Measurements from ENCODE around the gene MSH5. TPM values are rescaled to one million over a fixed set of nuclear protein-coding genes. Genes with fewer than 3 reads are reported as not detected.
A peak's percentile ranks its signal among the peaks of the same experiment; 100 is the strongest.

MSH5 gene
- total RNA-seq, 1 experiment from 2014 or later: 10.8 TPM

GRCh38 chr6:31760790-31761189 is 21.0 kb downstream of the MSH5 start:
- no peak for DNase-seq (ENCODE audit: low spot score)

DNA sequence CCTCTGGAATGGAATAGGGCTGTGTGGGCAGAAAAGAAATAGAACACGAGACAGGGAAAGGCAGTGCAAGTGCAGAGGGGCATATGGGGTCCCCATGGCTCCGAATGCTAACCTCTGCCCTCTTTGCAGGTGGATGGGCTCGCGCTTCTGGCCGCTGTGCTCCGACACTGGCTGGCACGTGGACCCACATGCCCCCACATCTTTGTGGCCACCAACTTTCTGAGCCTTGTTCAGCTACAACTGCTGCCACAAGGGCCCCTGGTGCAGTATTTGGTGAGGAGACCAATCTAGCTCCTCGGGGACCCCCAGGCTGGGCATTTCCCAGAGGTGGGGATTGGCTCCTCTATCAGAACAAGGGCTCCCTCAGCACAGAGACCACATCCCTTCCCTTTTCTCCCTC is 21.5 kb downstream of the MSH5 start:
- DNase-seq (ENCODE audit: low spot score): no peak

GRCh38 chr6:31762356-31762755 is 22.6 kb downstream of the MSH5 start, which contains the start of gene SAPCD1:
Gene SAPCD1 (plus strand): TSS chr6:31762656. CDS start chr6:31763055, 399 bp downstream.
- no peak for DNase-seq (ENCODE audit: low spot score)

DNA sequence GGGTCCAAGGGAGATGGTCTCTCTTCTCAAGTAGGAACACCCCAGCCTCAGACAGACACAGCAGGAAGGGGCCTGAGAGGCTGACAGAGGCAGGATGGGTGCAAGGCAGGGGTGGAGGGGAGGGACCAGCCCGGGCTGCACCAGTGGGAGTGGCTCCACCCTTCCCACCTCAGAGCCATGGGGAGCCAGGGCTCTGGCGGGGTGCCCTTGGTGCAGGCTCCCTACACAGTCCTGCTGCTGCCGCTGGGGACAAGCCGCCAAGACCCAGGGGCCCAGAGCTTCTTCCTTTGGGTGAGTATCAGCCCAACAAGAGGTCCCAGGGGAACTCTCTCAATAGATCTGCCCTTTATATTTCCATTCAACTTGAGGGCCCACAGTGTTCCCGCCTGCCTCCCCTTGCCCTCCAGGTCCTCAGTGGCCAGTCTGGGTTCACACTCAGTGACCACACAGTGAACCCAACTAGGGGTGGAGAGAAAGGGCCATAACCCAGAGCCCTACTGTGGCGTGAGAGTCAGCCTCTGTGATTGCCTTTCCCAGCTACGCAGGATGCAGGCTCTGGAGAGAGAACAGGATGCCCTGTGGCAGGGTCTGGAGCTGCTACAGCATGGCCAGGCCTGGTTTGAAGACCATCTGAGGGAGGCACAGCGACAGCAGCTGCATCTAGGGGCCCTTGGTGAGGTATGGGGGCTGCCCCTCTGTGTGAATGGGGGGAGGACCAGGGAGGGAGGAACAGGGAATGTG is 23.2 kb downstream of the MSH5 start:
- no peak for DNase-seq (ENCODE audit: low spot score)

GRCh38 chr6:31763619-31763940 is 23.8 kb downstream of the MSH5 start:
- DNase-seq (ENCODE audit: low spot score): no peak

GRCh38 chr6:31764198-31764597 is 24.4 kb downstream of the MSH5 start:
- DNase-seq (ENCODE audit: low spot score): no peak

GRCh38 chr6:31765559-31765909 is 25.7 kb downstream of the MSH5 start:
- DNase-seq (ENCODE audit: low spot score): no peak

DNA sequence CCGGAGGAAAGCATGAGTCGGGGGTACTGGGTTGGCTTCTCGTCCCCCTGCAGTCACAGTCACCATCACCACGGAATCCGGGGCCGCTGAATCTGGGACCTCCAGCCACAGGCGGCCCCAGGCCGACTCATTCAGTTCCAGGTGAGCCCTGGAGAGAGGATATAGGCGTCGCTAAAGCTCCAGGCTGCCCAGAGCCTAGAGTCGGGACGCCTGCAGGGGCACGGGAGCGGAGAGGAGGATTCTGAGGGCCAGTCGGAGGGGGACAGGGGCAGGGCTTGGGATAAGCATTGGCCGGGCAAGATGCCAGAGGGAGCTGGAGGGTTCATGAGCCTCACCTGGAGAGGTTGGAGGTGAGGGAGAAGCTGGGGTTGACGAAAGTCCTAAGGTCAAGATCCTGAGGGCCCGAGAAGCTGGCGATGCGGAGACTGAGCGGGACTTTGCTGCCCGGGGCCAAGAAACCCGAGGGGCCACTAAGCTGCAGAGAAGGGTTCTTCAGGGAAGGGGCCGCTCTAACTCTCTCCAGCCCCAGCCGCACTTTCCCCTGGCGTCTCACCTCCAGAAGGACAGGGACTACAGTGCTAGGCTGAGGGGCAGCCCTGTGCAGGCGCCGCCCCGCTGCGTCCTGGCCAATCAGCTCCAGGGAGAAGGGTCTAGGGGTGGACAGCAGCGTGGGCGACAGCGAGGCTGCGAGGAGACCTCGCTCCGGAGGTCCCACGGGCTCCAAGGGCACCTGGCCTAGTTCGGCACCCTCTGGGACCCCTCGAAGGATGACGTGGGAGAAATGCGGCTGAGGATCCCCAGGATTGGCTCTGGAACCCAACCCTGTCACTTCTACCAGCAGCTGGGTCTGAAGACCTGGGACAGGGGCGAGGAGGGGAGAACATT is 26.3 kb downstream of the MSH5 start:
- DNase-seq (ENCODE audit: low spot score): no peak

DNA sequence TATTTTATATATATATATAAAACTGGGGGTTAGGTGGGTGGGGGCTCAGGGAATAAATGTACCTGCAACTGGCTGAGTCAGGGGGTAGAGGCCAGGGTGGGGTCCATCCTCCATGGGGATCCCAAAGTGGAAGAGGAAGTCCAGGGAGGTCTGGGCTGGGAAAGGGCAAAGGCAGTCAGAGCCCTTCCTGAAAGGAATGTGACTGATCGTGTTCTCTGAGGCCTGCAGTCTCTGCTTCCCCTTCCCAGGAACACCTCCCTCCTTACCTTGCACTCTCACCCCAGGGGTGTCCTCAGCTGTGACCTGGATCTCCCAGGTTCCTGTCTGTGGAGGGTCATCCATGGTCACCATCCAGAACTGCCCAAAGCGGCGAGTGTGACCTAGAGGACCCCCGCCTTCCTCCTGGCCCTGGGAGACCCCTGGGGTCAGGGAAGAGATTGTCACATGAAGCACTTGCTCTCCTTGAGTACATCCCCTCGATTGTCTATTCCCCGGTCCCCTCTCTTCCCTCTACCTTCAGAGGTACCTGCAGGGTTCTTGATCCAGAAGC is 27.4 kb downstream of the MSH5 start:
- DNase-seq (ENCODE audit: low spot score): no peak

DNA sequence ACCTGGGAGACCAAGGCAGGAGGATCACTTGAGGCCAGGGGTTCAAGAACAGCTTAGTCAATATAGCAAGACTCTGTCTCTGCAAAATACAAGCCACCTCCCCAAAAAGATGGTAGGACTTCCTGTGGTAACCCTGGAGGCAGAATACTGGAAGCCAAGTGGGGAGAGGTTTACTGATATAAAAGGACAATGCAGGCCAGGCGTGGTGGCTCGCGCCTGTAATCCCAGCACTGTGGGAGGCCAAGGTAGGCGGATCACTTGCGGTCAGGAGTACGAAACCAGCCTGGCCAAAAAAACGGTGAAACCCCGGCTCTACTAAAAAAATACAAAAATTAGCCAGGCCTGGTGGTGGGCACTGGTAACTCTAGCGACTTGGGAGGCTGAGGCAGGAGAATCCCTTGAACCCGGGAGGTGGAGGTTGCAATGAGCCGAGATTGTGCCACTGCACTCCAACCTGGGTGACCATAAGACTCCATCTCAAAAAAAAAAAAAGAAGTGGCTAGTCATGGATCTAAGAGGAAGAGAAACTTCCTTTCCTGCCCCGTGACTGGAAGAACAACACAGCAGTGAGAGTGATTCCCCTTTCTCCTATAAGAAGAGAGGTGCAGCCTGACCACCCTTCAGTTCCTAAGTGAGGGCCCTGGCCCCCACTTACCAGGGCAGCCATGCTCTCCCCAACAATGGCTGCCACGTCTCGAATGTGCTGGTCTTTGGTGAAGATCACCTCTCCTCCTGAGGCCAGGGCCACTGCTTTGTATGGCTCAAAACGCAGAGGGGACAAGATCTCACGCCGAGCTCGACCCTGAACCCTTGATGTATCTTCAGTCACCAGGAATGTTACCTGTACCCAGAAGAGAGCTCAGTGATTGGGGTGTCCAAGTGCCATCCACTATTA is 28.8 kb downstream of the MSH5 start:
- no peak for DNase-seq (ENCODE audit: low spot score)

DNA sequence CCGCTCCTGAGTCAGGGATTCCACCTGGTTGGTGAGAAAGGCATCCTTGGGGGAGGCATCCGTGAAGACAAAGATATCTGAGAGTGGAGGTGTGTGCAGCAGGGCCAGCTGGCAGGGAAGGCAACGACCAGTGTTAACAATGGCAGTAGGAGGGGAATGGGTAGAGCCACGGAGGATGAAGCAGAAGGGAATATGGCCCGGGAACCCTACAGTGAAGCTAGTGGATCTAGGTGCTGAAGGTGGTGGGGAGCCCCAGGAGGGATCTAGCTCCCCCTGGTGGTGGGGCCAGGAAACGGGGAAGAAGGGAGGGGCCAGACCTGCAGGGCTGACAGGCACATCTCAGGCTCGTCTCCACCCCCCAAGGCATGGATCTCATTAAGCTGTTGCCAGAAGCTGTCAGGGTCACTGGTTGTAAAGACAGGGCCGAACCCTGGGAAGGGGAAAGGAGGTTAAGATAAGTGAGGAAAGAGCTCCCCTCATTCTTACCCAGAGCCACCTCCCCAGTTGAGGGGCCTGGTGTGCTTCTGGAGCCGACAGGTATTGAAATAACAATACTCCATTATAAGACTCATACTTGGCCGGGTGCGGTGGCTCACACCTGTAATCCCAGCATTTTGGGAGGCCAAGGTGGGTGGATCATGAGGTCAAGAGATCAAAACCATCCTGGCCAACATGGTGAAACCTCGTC is 30.0 kb downstream of the MSH5 start:
- no peak for DNase-seq (ENCODE audit: low spot score)

DNA sequence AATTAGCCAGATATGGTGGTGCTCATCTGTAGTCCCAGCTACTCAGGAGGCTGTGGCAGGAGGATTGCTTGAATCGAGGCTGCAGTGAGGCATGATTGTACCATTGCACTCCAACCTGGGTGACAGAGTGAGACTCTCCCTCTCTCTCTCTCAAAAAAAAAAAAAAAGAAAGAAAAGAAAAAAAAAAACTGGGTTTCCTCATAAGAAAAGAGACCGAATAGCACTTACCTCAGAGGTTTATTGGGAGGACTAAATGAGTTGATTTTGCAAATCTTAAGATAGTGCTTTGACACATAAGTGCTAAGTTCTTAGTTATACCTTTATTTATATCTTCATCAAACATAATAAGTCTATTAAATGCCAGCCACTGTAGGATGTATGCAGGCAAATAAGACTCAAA is 31.1 kb downstream of the MSH5 start:
- no peak for DNase-seq (ENCODE audit: low spot score)

DNA sequence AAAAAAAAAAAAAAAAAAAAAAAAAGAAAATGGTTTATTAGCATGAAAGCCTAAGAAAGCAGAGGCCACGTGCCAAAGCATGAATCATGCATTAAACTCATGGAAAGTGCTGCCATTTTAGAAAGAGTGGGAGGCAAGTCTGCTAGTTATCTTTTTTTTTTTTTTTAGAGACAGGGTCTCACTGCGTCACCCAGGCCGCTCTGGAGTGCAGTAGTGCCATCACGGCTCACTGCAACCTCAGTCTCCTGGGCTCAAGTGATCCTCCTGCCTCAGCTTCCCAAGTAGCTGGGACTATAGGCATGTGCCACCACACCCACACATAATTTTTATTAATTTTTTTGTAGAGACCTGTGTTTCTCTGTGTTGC is 32.2 kb downstream of the MSH5 start:
- no peak for DNase-seq (ENCODE audit: low spot score)

GRCh38 chr6:31775184-31775583 is 35.4 kb downstream of the MSH5 start:
- DNase-seq (ENCODE audit: low spot score): no peak

DNA sequence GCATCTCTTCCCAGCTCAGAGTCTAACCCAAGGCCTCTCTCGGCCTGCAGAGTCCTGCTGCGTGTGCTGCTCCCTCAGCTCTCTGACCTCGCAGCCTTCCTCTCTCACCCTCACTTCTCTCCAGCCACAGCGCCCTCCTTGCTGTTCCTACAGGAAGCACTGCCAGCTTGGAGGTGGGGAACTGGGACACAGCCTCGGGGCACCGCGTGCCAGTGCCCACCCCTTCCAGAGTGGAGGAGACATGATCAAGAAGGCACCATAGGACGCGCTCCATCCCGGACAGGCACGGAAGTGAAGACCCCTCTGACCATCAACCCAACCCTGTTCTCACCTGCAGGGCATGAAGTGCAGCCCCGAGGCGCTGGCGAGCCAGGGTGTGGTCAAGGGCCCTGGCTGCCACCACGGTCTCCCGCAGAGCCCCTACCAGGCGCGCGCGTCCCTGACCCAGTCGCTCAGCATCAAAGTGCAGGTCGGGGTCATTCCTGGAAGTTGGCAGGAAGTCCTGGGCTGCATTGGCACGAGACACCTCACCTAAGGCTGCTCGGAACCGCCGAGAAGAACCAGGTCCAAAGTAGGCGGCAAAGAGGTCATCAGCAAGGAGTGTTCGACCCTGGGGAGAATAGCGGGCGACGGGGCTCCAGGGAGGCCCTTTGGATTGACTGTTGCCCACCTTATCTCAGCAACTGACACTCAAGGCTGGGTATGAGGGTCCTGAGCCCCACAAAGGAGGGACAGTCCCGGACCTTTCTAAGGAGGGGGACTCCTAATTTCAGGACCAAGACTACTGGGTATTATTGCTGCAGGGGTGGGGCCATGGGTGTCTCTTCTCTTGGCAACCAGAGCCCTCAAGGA is 36.1 kb downstream of the MSH5 start:
- no peak for DNase-seq (ENCODE audit: low spot score)

DNA sequence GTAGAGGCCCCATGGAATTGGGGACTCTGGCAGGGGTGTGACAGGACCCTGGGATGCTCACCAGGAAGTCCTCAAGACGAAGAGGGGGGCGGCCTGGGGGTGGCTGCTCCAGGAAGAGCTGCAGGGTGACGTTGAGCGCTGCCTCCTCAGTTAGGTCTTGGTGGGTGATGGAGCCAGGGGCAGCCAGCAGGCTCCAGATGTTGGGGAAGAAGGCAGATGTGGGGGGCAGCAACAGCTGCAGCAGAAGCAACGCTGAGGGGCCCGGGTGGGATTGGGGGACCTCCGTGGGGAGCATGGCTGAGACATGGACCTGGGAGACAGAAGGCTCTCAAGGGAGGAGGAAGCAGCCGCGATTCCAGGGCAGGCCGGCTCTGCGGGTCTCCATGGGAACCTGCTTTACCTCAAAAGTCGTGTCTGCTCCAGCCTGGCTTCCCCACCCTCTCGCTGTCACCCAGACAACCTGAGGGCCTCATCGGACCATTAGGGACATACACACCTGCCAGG is 36.7 kb downstream of the MSH5 start:
- no peak for DNase-seq (ENCODE audit: low spot score)

DNA sequence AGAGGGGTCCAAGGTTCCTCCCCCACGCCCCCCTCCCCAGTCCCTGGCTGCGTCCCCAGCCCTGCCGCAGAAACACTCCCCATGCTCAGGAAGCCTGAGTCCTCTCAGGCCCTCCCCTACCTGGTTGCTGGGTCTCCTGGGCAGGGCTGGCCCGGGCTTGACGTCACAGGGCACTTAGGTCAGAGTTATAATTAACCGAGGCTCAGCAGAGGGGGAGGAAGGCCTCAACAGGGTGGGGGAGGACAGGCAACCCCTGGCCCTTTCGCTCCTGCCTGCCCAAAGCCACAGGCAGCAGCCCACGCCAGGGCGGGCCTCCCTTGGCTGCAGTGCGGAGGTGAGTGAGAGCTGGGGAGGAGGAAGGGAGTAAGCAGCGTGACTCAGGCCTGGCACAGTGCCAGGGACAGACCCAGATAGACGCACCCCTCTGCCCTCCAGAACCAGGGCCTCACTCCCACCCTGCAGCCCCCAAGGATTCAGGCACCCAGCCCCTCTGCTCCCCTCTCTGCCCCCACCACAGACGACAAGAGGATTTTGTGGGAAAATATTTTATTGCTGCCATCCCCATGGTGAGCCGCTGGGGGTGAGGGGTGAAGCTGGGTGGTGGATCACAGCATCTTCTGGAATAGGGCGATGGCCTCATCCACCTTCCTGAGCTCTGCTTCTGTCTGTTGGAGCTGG is 37.3 kb downstream of the MSH5 start, which contains the start of gene VWA7:
Gene VWA7 (minus strand): TSS at position 340 of the 678 bp plus-strand sequence. CDS start 549 bp downstream, outside the sequence.
- peak; percentile 90 for DNase-seq (ENCODE audit: low spot score)

DNA sequence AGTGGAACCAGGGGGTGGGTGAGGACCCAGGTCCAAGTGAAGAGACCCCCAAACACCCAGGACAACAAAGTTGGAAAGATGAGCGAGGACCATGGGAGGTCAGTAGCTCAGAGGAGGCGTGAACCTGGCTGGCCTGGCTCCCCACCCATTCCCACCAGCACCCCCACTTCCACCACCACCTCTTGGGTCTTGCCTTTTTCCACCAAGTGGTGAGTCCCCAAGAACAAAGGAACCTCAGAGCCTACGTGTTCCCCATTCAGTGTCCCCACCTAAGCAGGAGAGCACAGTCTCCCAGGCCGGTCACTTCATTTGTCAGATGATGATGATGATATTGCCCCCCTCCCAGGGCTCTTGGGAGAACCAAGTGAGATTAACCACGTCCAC is 37.9 kb downstream of the MSH5 start:
- no peak for DNase-seq (ENCODE audit: low spot score)

- DNase-seq (ENCODE audit: low spot score): no peak
These were observed 38.4 kb downstream of the MSH5 start for GRCh38 chr6:31778193-31778592.
